Measurements from ENCODE around the gene PLEK2.
"Not testable (repeated sequence)": the region's sequence is repeated elsewhere in the genome, so short reads cannot be mapped to it uniquely, and the experiment has no call there.

Gene PLEK2

DNA sequence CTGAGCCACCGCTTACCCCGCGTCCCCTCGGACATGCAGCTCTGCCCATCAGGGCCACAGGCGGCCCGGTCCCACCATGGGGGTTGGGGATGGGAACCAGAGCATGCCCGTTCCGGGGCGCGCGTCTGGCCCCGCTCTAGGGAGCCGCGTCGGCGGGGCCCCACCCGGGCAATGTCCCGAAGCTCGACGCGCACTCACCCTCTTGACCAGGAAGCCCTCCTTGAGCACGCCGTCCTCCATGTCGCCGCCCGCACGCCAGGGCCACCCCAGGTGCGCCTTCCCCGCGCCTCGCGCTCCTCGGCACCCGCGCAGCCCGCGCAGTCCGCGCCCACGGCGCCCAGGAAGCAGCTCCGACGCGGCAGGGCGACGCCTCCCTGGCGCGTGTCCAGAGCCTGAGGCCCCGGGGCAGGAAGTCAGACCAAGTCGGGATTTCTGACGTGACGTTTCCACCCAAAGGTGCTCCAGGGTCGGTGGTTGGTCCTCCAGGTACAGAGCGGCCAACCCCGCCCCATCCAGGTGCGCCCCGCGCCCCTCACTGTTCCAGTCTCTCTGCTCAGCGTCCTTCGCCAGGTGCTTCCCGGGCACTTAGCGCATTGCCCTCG lies at the start of gene PLEK2:
TSS of gene PLEK2 (minus strand) at position 346 of the 602 bp plus-strand sequence. CDS start at position 240, 106 bp downstream.
- no peak for DNase-seq (ENCODE audit: low read depth)

DNA sequence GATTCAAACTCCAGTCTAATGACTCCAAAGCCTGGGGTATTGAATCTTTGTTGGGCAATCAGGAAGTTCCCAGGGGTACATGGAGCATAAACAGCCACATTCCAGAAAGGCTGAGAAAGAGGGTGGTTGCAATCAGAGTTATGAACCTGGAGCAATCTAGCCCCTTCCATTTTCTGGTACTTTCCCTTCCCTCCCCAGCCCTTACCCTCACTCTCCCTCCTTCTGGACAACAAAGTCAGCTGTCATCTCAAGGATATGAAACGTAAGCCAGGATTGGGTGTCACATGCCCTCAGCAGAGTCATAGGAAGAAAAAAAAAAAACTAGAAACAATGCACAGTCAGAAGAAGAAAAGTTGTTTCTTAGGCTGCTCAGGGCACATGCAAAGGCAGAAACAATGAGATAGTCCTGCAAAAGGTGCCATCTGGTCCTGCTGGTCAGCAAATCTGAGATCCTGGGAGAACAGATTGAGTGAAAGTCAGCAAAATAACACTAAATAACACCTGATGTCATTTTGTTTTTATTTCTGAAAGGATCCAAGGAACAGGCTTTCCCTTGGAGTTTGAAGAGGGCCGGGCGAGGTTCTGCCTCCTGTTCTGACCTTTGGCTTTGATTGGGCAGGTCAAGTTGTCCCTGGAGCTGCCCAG lies 49.5 kb upstream of the PLEK2 start:
- DNase-seq (ENCODE audit: low read depth): peak; percentile 3

- no peak for DNase-seq (ENCODE audit: low read depth)
Measured at GRCh38 chr14:67459336-67459735, 47.4 kb upstream of the PLEK2 start.

- no peak for DNase-seq (ENCODE audit: low read depth)
Measured at GRCh38 chr14:67457782-67458181, 45.8 kb upstream of the PLEK2 start.

GRCh38 chr14:67456732-67457131 lies 44.8 kb upstream of the PLEK2 start:
- DNase-seq (ENCODE audit: low read depth): no peak

- no peak for DNase-seq (ENCODE audit: low read depth)
Measured at GRCh38 chr14:67453575-67454300, 41.8 kb upstream of the PLEK2 start.

GRCh38 chr14:67451667-67452066 lies 39.7 kb upstream of the PLEK2 start:
- not testable (repeated sequence) for DNase-seq (ENCODE audit: low read depth)

DNA sequence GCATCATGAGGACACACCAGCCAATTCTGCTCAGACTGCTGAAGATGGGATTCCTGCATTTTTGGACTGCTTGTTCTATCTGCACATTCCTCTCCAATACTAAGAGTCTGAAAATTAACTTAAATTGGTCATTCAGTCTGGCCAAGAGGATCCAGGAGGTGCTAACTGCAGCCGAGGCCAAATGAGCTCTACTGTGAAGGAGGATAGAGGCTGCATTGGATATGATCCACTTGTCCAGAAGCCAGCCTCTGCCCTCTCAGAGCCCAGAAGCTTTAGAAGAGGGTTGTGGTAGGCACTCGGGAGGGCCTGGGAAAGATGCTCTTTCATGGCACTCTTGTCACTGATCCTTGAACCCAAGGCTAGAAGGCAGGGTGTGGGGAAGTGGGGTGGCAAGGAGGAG lies 37.1 kb upstream of the PLEK2 start:
- no peak for DNase-seq (ENCODE audit: low read depth)

DNA sequence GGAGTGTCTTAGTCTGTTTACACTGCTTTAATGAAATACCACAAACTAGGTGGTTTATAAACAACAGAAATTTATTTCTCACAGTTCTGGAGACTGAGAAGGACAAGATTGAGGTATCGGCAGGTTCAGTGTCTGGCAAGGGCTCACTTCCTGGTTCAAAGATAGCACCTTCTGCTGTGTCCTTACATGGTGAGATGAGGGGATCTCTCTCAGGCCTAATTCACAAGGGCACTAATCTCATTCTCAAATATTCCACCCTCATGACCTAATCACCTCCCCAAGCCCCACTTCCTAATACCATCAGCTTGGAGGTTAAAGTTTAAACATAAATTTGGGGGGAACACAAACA lies 35.0 kb upstream of the PLEK2 start:
- no peak for DNase-seq (ENCODE audit: low read depth)

GRCh38 chr14:67446371-67447032 lies 34.5 kb upstream of the PLEK2 start:
- no peak for DNase-seq (ENCODE audit: low read depth)

DNA sequence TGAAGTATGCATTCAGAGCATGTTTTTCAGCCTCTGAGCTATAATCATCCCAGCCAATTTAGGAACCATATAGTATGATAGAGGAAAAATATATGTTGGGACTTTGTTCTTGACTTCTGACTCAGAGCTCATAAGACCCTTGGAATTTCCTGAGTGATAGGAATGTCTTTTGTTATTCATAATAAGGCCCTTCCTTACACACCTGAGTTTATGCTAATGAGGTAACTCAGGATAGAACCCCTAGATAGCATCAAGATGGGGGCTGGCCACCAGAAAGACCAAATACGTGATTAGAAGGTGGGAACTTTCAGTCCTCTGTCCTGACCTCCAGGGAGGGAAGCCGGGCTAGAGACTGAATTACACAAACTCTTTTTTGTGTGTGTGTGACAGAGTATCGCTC lies 32.4 kb upstream of the PLEK2 start:
- no peak for DNase-seq (ENCODE audit: low read depth)

GRCh38 chr14:67442139-67442906 lies 30.4 kb upstream of the PLEK2 start:
- no peak for DNase-seq (ENCODE audit: low read depth)

GRCh38 chr14:67441672-67442071 lies 29.7 kb upstream of the PLEK2 start:
- DNase-seq (ENCODE audit: low read depth): no peak

GRCh38 chr14:67441256-67441655 lies 29.3 kb upstream of the PLEK2 start:
- no peak for DNase-seq (ENCODE audit: low read depth)

DNA sequence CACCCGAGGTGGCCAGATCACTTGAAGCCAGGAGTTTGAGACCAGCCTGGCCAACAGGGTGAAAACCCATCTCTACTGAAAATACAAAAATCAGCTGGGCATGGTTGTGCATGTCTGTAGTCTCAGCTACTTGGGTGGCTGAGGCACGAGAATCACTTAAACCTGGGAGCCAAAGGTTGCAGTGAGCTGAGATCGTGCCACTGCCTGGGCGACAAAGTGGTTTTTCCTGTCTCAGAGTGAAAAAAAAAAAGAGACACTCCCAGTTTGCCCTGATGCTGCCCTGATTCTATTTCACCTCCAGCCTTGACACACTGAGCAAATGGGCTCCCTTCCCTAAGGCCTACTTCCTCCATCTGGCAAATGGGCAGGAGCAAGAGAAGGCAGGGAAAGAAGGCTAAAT lies 28.5 kb upstream of the PLEK2 start:
- no peak for DNase-seq (ENCODE audit: low read depth)

DNA sequence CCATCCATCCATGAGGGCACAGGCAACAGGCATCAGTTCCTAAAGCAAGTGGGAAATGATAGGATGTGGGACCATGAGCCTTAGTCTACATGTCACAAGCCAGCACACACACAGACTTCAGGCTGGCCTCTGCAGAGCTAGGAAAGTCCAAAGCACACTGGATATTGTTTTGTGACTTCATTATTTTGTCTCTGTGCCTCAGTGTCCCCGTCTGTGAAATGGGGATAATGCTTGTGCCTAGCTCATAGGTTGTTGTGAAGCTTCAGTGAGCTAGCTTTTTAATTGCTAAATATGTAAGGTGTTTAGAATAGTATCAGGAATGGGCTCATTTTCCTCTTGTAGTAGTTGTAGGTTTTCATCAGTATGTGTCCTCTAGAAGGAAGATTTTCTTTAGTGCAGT lies 27.0 kb upstream of the PLEK2 start:
- no peak for DNase-seq (ENCODE audit: low read depth)

- DNase-seq (ENCODE audit: low read depth): no peak
Measured at GRCh38 chr14:67436006-67436866, 24.3 kb upstream of the PLEK2 start.

GRCh38 chr14:67435603-67436002 lies 23.6 kb upstream of the PLEK2 start:
- no peak for DNase-seq (ENCODE audit: low read depth)

- DNase-seq (ENCODE audit: low read depth): no peak
Measured at GRCh38 chr14:67432050-67432564, 20.1 kb upstream of the PLEK2 start.

- DNase-seq (ENCODE audit: low read depth): no peak
Measured at GRCh38 chr14:67429510-67430205, 17.7 kb upstream of the PLEK2 start.

All from non-pigmented ciliary epithelial cell (primary cell).